NCI-H2196 treated with DMSO at 0.1 percent for 48 hours (cell line): ENCODE results near the gene MINK1.
"Not testable (repeated sequence)": the region's sequence is repeated elsewhere in the genome, so short reads cannot be mapped to it uniquely, and the experiment has no call there.

Experiments used
- DNase-seq: peaks from one replicate; lab custom pipeline; 2025; ENCODE audit not compliant: unreplicated experiment; lab: John Stamatoyannopoulos, UW

Gene MINK1

GRCh38 chr17:4869058-4869998 lies 36.2 kb downstream of the MINK1 start:
- DNase-seq, result not testable (repeated sequence)

- no peak for DNase-seq
Measured at GRCh38 chr17:4870855-4871254, 37.7 kb downstream of the MINK1 start.

GRCh38 chr17:4872786-4873185 lies 39.6 kb downstream of the MINK1 start:
- no peak for DNase-seq

GRCh38 chr17:4877089-4877488 lies 43.9 kb downstream of the MINK1 start:
- no peak for DNase-seq

GRCh38 chr17:4879601-4880000 lies 46.5 kb downstream of the MINK1 start:
- no peak for DNase-seq

- no peak for DNase-seq
Measured at GRCh38 chr17:4880857-4881256, 47.7 kb downstream of the MINK1 start.

- peak; percentile 43 for DNase-seq
Measured at GRCh38 chr17:4881761-4882555, 48.8 kb downstream of the MINK1 start.

- no peak for DNase-seq
Measured at GRCh38 chr17:4884489-4884888, 51.3 kb downstream of the MINK1 start.

GRCh38 chr17:4886830-4887229 lies 53.7 kb downstream of the MINK1 start:
- DNase-seq, result no peak

- no peak for DNase-seq
Measured at GRCh38 chr17:4887581-4887980, 54.4 kb downstream of the MINK1 start.

GRCh38 chr17:4891411-4892410 lies 58.6 kb downstream of the MINK1 start:
- DNase-seq, result no peak

GRCh38 chr17:4892499-4893221 lies 59.5 kb downstream of the MINK1 start:
- no peak for DNase-seq

GRCh38 chr17:4893272-4893671 lies 60.1 kb downstream of the MINK1 start:
- no peak for DNase-seq

GRCh38 chr17:4893721-4894560 lies 60.8 kb downstream of the MINK1 start:
- no peak for DNase-seq

GRCh38 chr17:4895121-4895520 lies 62.0 kb downstream of the MINK1 start:
- no peak for DNase-seq

- DNase-seq, result no peak
Measured at GRCh38 chr17:4895657-4896331, 62.7 kb downstream of the MINK1 start.

GRCh38 chr17:4896332-4897197 lies 63.4 kb downstream of the MINK1 start:
- no peak for DNase-seq

GRCh38 chr17:4897198-4897687 lies 64.1 kb downstream of the MINK1 start:
- no peak for DNase-seq
